Esophagus muscularis mucosa (tissue), 4 donors: ENCODE data around the gene CDH7. TPM values are rescaled to one million over a fixed set of nuclear protein-coding genes. Genes with fewer than 3 reads are reported as not detected.

Experiments used
- DNase-seq: peaks from one replicate; pipeline ENCODE4 v3.0.0-alpha.2; 2017; ENCODE audit errors: extremely low spot score
- H3K27ac ChIP-seq, 4 donors: fragments of 200-600 bp; sonication (generic); replicated peaks in 1 of 4; 1 replicate in 3 of 4; 2 replicates in 1 of 4; pipeline ENCODE4 v1.5.1; 2016 to 2019; ENCODE audit warnings: mild to moderate bottlenecking in 1 of 4
- H3K27me3 ChIP-seq, 4 donors: fragments of 200-600 bp; sonication (generic); one replicate each; pipeline versions ENCODE4 v1.5.1 to v1.6.0; 2016 to 2019
- H3K36me3 ChIP-seq, 4 donors: fragments of 200-600 bp; sonication (generic); one replicate each; pipeline ENCODE4 v1.5.1; 2016 to 2019
- H3K4me1 ChIP-seq, 4 donors: fragments of 200-600 bp; sonication (generic); one replicate each; pipeline ENCODE4 v1.5.1; 2016 to 2019
- H3K4me3 ChIP-seq, 4 donors: fragments of 200-600 bp; sonication (generic); 1 replicate in 2 of 4; 2 replicates in 2 of 4; pipeline ENCODE4 v1.5.1; 2016 to 2019; ENCODE audit warnings: mild to moderate bottlenecking in 4 of 4, moderate library complexity in 1 of 4
- H3K9me3 ChIP-seq, 4 donors: fragments of 200-600 bp; sonication (generic); 1 replicate in 3 of 4; 2 replicates in 1 of 4; pipeline ENCODE4 v1.5.1; 2016 to 2019
- CTCF ChIP-seq, 3 experiments: fragments of 200-600 bp in 2 of 3; fragments of 450-650 bp in 1 of 3; sonication (generic) in 2 of 3; IDR thresholded peaks; one replicate each; pipeline ENCODE4 v1.5.1; 2017 to 2019; ENCODE audit warnings: antibody characterized with exemption in 3 of 3, mild to moderate bottlenecking in 2 of 3, moderate library complexity in 1 of 3
- EP300 ChIP-seq: sonication (generic); formaldehyde crosslinking; IDR thresholded peaks from one replicate; pipeline ENCODE4 v1.6.1; 2017; ENCODE audit warnings: antibody characterized with exemption
- POLR2A ChIP-seq: fragments of 450-650 bp; IDR thresholded peaks from one replicate; pipeline ENCODE4 v1.6.1; 2017; ENCODE audit warnings: antibody characterized with exemption, moderate library complexity, mild to moderate bottlenecking, low read depth
- POLR2AphosphoS5 ChIP-seq, 2 donors: sonication (generic); formaldehyde crosslinking; IDR thresholded peaks; one replicate each; pipeline ENCODE4 v1.6.1; 2017; ENCODE audit warnings: antibody characterized with exemption in 2 of 2
- WGBS: methylation state at CpG from one replicate; pipeline ENCODE4 v1.1.5; 2018; 5-methylcytosine and 5-hydroxymethylcytosine counted together
- intact Hi-C: fragments of 100-400 bp; cut with DNase I; formaldehyde crosslinking; loops from one replicate; pipeline ENCODE4 v1.15.1; 2023
- total RNA-seq, 4 donors: library from RNA; depleted of rRNA; stranded (reverse); fragments of >200 nt; gene quantifications; one replicate each; pipeline versions ENCODE4 v1.1.0 to v1.2.1, GENCODE V29; 2016

The CDH7 gene
- total RNA-seq, 4 donors from 2014 or later = 0.06 to 0.33 TPM; not detected in 2

DNA sequence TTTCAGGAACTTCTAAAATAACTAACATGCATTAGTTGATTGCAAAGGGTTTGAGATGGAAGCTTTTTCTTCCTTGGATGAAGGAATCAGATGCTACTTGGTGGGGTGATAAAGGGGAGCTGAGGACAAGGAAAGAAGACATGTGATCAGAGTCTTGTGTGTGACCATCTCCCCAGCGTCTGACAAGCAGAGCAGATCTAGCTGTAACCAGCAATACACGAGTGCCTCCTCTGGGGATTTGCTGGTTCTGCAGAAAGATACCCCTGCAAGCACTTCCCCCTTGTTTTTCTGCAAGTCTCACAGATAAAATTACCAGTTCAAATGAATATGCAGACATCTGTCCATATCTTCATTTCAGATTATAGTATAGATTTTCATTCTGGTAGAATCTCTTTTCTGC, 2.7 kb downstream of the CDH7 start:
- TF ChIP-seq EP300 (no peak), POLR2A (no peak), CTCF (IDR thresholded peaks at IDR 0.05) (no peak), POLR2AphosphoS5 (IDR thresholded peaks at IDR 0.05) (no peak)
- H3K4me3 ChIP-seq = no peak overlapping the region
- 7% methylated on average over 2 of the region's 2 CpGs for WGBS
- H3K27ac ChIP-seq = no peak overlapping the region
- intact Hi-C loops = no loop called here
- no peaks in the 10 kb centered on the region for H3K36me3 ChIP-seq
- no peak for DNase-seq
- no peaks in the 10 kb centered on the region for H3K9me3 ChIP-seq
- H3K4me1 ChIP-seq = peaks cover 0 to 18% (median 12%) of the 10 kb centered on the region in 4 donors
- peaks cover 0 to 20% (median 5%) of the 10 kb centered on the region in 4 donors for H3K27me3 ChIP-seq

GRCh38 chr18:65754121-65754520, 3.3 kb downstream of the CDH7 start:
- H3K27ac ChIP-seq = no peak overlapping the region
- 52% methylated on average over 3 of the region's 3 CpGs for WGBS
- intact Hi-C loops = no loop called here
- no peaks in the 10 kb centered on the region for H3K9me3 ChIP-seq
- TF ChIP-seq POLR2AphosphoS5 (IDR thresholded peaks at IDR 0.05) (no peak), POLR2A (no peak), EP300 (no peak), CTCF (IDR thresholded peaks at IDR 0.05) (no peak)
- H3K36me3 ChIP-seq = no peaks in the 10 kb centered on the region
- no peak overlapping the region for H3K4me3 ChIP-seq
- peaks cover 0 to 18% (median 12%) of the 10 kb centered on the region in 4 donors for H3K4me1 ChIP-seq
- peaks cover 0 to 20% (median 5%) of the 10 kb centered on the region in 4 donors for H3K27me3 ChIP-seq
- no peak for DNase-seq

GRCh38 chr18:65755616-65756015, 4.8 kb downstream of the CDH7 start:
- no peak for DNase-seq
- intact Hi-C loops = no loop called here
- Histone ChIP-seq H3K36me3 (no peaks in the 10 kb centered on the region), H3K27me3 (peaks cover 0 to 14% (median 4%) of the 10 kb centered on the region in 4 donors), H3K27ac (no peak overlapping the region), H3K4me3 (no peak overlapping the region), H3K4me1 (peaks cover 0 to 9% (median 7%) of the 10 kb centered on the region in 4 donors), H3K9me3 (no peaks in the 10 kb centered on the region)
- no peak for TF ChIP-seq EP300
- TF ChIP-seq POLR2A = no peak
- no peak for TF ChIP-seq CTCF (IDR thresholded peaks at IDR 0.05)
- no peak for TF ChIP-seq POLR2AphosphoS5 (IDR thresholded peaks at IDR 0.05)

GRCh38 chr18:65760457-65760856, 9.6 kb downstream of the CDH7 start:
- WGBS = 81% methylated on average over 1 of the region's 1 CpG
- Histone ChIP-seq H3K27me3 (no peaks in the 10 kb centered on the region), H3K27ac (no peak overlapping the region), H3K36me3 (no peaks in the 10 kb centered on the region), H3K4me3 (no peak overlapping the region), H3K9me3 (no peaks in the 10 kb centered on the region), H3K4me1 (no peaks in the 10 kb centered on the region)
- TF ChIP-seq EP300 (no peak), CTCF (IDR thresholded peaks at IDR 0.05) (no peak), POLR2AphosphoS5 (IDR thresholded peaks at IDR 0.05) (no peak), POLR2A (no peak)
- no peak for DNase-seq
- intact Hi-C loops = no loop called here

- H3K9me3 ChIP-seq = no peaks in the 10 kb centered on the region
- H3K36me3 ChIP-seq = no peaks in the 10 kb centered on the region
- H3K4me3 ChIP-seq = no peak overlapping the region
- H3K4me1 ChIP-seq = no peaks in the 10 kb centered on the region
- intact Hi-C loops = no loop called here
- 72% methylated on average over 3 of the region's 3 CpGs for WGBS
- no peaks in the 10 kb centered on the region for H3K27me3 ChIP-seq
- DNase-seq = no peak
- no peak overlapping the region for H3K27ac ChIP-seq
- TF ChIP-seq EP300 = no peak
- no peak for TF ChIP-seq POLR2AphosphoS5 (IDR thresholded peaks at IDR 0.05)
- no peak for TF ChIP-seq POLR2A
- TF ChIP-seq CTCF (IDR thresholded peaks at IDR 0.05) = no peak
Measured at GRCh38 chr18:65761636-65762295, 11.0 kb downstream of the CDH7 start.
